AG10803 (cell line): ENCODE data around the gene CFDP1.
"Not testable (repeated sequence)": the region's sequence is repeated elsewhere in the genome, so short reads cannot be mapped to it uniquely, and the experiment has no call there.

Experiments
- DNase-seq: peaks from one replicate; pipeline ENCODE4 v3.0.0; 2010; ENCODE audit warnings: low read depth
- H3K4me3 ChIP-seq: 2 replicates; pipeline ENCODE4 v1.5.1; 2011; ENCODE audit warnings: mild to moderate bottlenecking, low read length, control low read depth
- TF ChIP-seq, protein P1 (sequence below): conservative IDR thresholded peaks from 2 replicates; pipeline ENCODE4 v1.5.1; 2011; ENCODE audit warnings: mild to moderate bottlenecking, low read length, control low read depth, inconsistent platforms

Gene CFDP1

DNA sequence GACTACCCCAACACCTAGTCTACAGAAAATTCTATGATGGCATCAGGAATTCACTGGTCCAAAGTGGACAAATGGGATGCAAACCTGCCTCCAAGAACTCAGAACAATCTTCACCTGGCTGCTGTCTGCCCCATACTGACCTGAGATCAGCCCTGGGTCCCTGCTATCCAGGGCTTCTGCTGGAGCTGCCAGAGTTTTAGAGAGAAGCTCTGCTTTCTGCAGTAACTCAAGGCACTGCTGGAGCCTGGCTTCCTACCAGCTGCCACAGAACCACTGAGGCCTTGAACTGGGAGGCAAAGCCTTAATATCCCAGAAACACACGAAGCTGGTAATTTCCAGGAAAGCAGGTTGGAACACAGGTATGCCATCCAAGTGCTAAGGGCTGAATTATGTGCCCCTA lies 23.7 kb upstream of the CFDP1 start:
- TF ChIP-seq, protein P1, sequence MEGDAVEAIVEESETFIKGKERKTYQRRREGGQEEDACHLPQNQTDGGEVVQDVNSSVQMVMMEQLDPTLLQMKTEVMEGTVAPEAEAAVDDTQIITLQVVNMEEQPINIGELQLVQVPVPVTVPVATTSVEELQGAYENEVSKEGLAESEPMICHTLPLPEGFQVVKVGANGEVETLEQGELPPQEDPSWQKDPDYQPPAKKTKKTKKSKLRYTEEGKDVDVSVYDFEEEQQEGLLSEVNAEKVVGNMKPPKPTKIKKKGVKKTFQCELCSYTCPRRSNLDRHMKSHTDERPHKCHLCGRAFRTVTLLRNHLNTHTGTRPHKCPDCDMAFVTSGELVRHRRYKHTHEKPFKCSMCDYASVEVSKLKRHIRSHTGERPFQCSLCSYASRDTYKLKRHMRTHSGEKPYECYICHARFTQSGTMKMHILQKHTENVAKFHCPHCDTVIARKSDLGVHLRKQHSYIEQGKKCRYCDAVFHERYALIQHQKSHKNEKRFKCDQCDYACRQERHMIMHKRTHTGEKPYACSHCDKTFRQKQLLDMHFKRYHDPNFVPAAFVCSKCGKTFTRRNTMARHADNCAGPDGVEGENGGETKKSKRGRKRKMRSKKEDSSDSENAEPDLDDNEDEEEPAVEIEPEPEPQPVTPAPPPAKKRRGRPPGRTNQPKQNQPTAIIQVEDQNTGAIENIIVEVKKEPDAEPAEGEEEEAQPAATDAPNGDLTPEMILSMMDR = no peak
- no peak overlapping the region for H3K4me3 ChIP-seq
- DNase-seq = no peak

DNA sequence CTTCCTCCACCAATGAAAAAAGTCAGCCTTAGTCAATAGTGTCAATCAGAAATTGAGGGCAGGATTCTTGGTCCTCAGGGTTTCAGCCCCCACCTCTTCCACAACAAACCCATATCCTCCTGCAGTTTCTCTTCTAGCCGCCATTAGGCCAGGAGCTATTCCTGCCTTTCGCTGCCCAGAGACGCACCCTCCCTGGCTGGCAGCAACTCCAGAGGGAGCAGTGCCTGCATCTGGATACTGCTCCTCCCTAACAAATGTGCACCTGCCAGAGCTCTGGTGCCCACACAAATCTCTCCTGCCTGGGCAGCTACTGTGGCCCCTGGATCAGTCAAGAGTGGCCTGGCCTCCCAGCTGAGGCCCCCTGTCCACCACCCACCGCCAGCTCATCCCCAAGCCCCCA lies 23.2 kb upstream of the CFDP1 start:
- H3K4me3 ChIP-seq, DNase-seq: not testable (repeated sequence)

DNA sequence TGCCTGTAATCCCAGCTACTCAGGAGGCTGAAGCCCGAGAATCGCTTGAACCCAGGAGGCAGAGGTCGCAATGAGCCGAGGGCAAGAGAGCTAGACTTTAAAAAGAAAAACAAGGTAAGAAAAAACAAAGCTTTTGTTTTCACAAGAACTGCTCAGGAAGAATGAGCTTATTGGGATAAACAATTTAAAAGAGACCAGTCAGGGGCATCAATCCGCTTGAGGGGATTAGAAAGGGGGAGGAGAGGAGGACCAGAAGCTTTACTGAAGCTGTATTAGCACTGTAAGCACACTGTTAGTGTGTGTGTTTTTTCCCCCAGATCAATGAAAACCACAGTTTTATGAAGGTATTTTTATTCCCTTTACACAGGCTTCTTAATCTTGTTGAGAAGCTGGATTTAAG lies 22.4 kb upstream of the CFDP1 start:
- no peak for DNase-seq
- TF ChIP-seq, protein P1 = no peak
- no peak overlapping the region for H3K4me3 ChIP-seq

DNA sequence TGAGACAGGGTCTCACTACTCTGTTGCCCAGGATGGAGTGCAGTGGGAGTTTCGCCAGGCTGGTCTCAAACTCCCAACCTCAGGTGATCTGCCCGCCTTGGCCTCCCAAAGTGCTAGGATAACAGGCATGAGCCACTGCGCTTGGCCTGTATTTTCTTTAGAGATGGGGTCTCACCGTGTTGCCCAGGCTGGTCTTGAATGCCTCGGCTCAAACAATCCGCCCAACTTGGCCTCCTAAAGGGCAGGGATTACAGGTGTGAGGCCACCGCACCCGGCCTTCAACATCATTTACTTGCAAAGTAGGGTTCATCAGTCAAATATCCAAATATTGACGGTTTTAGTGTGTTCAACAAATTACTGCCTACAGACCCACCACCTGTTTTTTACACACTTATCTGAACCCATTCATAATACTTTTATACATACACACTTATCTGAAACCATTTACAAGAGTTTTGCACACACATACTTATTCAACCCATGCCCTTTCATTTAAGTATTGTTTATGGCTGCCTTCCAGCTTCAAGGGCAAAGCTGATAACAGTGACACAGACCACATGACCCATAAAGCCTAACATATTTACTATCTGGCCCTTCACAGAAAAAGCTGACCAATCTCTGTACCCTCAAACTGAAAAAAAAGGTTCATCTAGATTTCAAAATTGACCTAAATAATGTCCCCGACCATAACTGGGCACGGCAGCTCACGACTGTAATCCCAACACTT lies 19.3 kb upstream of the CFDP1 start:
- no peak for DNase-seq
- TF ChIP-seq, protein P1 = no peak
- no peak overlapping the region for H3K4me3 ChIP-seq

DNA sequence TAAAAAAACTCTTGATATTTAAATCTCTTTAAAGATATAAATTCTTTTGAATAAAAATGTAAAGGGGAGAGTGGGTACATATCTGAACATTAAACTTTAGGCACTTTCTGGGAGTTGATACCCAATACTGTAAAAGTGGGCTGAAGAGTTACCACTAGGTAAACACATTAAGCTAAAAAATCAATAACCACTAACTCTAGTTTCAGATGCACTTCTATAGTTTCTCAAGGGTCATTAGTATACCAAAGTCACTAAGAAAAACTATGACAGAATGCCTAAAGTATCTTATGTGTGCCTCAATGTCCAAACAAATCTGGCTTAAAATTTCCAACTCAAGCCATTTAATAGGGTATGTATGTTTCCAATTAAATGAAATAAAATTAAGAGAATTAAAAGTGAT lies 13.1 kb upstream of the CFDP1 start:
- no peak for DNase-seq
- TF ChIP-seq, protein P1 = no peak
- no peak overlapping the region for H3K4me3 ChIP-seq

DNA sequence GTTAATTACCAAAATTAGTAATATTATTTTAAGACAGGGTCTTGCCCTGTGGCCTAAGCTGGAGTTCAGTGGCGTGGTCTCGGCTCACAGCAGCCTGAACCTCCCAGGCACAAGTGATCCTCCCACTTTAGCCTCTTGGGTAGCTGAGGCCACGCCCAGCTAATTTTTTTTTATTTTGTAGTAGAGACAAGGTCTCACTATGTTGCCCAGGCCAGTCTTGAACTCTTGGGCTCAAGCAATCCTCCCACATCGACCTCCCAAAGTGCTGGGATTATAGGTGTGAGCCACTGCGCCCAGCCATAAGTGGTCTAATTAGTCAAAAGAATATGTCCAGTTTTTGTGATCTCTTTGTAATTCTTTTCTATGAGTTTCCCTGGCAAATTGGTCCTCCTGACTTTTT lies 12.0 kb upstream of the CFDP1 start:
- TF ChIP-seq, protein P1 = no peak
- DNase-seq = no peak
- no peak overlapping the region for H3K4me3 ChIP-seq

DNA sequence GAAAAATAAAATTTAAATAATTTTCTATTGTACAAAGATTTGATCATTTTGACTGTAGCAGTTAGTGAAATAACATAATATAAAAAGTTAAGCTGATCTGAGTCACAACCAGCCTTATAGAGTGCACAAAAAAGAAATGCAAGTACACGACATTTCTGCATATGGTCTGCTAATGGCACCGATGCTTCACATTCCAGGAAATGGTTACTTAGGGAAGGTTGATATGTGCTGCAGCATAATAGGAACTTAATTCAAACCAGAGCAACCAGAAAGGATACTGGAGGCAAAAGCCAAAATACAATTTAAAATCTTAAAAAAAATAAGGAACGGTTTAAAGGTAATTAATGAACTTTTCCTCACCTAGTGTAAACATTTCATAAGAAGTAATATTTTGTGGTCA lies 10.0 kb upstream of the CFDP1 start:
- H3K4me3 ChIP-seq = no peak overlapping the region
- peak; percentile 81 for DNase-seq
- TF ChIP-seq, protein P1 = no peak
